Stomach (tissue), 9 donors: ENCODE data around the gene MARCHF11. TPM values are rescaled to one million over a fixed set of nuclear protein-coding genes. Genes with fewer than 3 reads are reported as not detected.

Source experiments
- DNase-seq, 2 donors: peaks; one replicate each; pipeline versions ENCODE4 v3.0.0 to v3.0.0-alpha.2; 2013 to 2019
- H3K27ac ChIP-seq, 5 donors: fragments of 200-600 bp in 4 of 5; sonication (generic) in 4 of 5; one replicate each; pipeline ENCODE4 v1.5.1; 2013 to 2019; ENCODE audit warnings: mild to moderate bottlenecking in 1 of 5, moderate library complexity in 1 of 5
- H3K27me3 ChIP-seq, 3 donors: fragments of 200-600 bp; sonication (generic); one replicate each; pipeline ENCODE4 v1.5.1; 2017 to 2019; ENCODE audit warnings: mixed run types in 1 of 3
- H3K36me3 ChIP-seq, 4 donors: fragments of 200-600 bp; sonication (generic); 1 replicate in 3 of 4; 2 replicates in 1 of 4; pipeline ENCODE4 v1.5.1; 2016 to 2019
- H3K4me1 ChIP-seq, 4 donors: fragments of 200-600 bp; sonication (generic); one replicate each; pipeline ENCODE4 v1.5.1; 2016 to 2019
- H3K4me3 ChIP-seq, 4 donors: fragments of 200-600 bp; sonication (generic) in 3 of 4; one replicate each; pipeline ENCODE4 v1.5.1; 2016 to 2019; ENCODE audit warnings: mild to moderate bottlenecking in 1 of 4
- H3K9me3 ChIP-seq, 4 donors: fragments of 200-600 bp; sonication (generic); one replicate each; pipeline ENCODE4 v1.5.1; 2016 to 2019
- CTCF ChIP-seq, 7 experiments: fragments of 450-650 bp in 4 of 7; fragments of 200-600 bp in 3 of 7; sonication (generic) in 3 of 7; IDR thresholded peaks; one replicate each; pipeline ENCODE4 v1.5.1; 2016 to 2019; ENCODE audit warnings: antibody characterized with exemption in 7 of 7, control low read depth in 2 of 7, mild to moderate bottlenecking in 1 of 7
- EP300 ChIP-seq: sonication (generic); formaldehyde crosslinking; IDR thresholded peaks from one replicate; pipeline ENCODE4 v1.6.1; 2017; ENCODE audit warnings: antibody characterized with exemption
- POLR2A ChIP-seq, 4 donors: fragments of 450-650 bp; IDR thresholded peaks; one replicate each; pipeline ENCODE4 v1.6.1; 2016; ENCODE audit warnings: antibody characterized with exemption in 4 of 4, control low read depth in 2 of 4, mild to moderate bottlenecking in 1 of 4, moderate library complexity in 1 of 4
- POLR2AphosphoS5 ChIP-seq, 3 donors: sonication (generic); formaldehyde crosslinking; IDR thresholded peaks; one replicate each; pipeline ENCODE4 v1.6.1; 2016; ENCODE audit warnings: antibody characterized with exemption in 3 of 3
- WGBS, 5 donors: extraction: QIAGEN DNeasy Blood & Tissue Kit in 3 of 5; methylation state at CpG; one replicate each; pipeline versions ENCODE4 v1.1.5 to v1.1.7; 2013 to 2018; 5-methylcytosine and 5-hydroxymethylcytosine counted together
- intact Hi-C: fragments of 100-400 bp; cut with DNase I; formaldehyde crosslinking; loops from one replicate; pipeline ENCODE4 v1.15.1; 2023; ENCODE audit warnings: low total_unique reads
- polyA plus RNA-seq, 3 donors: library from polyadenylated mRNA; stranded (reverse); fragments of 200-250 nt; gene quantifications; one replicate each; pipeline ENCODE4 v1.2.3, GENCODE V29; 2013
- total RNA-seq, 5 donors: library from RNA; depleted of rRNA; stranded (reverse); fragments of >200 nt; gene quantifications; one replicate each; pipeline versions ENCODE4 v1.1.0 to v1.2.3, GENCODE V29; 2014 to 2016
- donor health status: healthy with polysubstance abuse.
- donor health status: Bipolar disorder and iron deficiency.
- donor health status: healthy.

MARCHF11 gene
- total and polyA plus RNA-seq, 8 donors = not detected

GRCh38 chr5:16134204-16134603 lies 45.4 kb downstream of the MARCHF11 start:
- H3K4me1 ChIP-seq = no peaks in the 10 kb centered on the region
- TF ChIP-seq POLR2A (IDR thresholded peaks at IDR 0.05) (no peak), CTCF (IDR thresholded peaks at IDR 0.05) (no peak), POLR2AphosphoS5 (IDR thresholded peaks at IDR 0.05) (no peak), EP300 (no peak)
- H3K27ac ChIP-seq = no peak overlapping the region
- no peaks in the 10 kb centered on the region for H3K36me3 ChIP-seq
- WGBS, 5 donors = 70 to 84% (median 76%) methylated on average over 3 of the region's 3 CpGs
- peaks cover 3 to 23% (median 15%) of the 10 kb centered on the region in 4 donors for H3K9me3 ChIP-seq
- no peaks in the 10 kb centered on the region for H3K27me3 ChIP-seq
- DNase-seq = no peak
- H3K4me3 ChIP-seq = no peak overlapping the region
- intact Hi-C loops = no loop called here

GRCh38 chr5:16131878-16132277 lies 47.7 kb downstream of the MARCHF11 start:
- intact Hi-C loops = no loop called here
- DNase-seq = no peak
- H3K27ac ChIP-seq = no peak overlapping the region
- H3K9me3 ChIP-seq = peaks cover 0 to under 1% (median 0%) of the 10 kb centered on the region in 4 donors
- no peak for TF ChIP-seq POLR2AphosphoS5 (IDR thresholded peaks at IDR 0.05)
- no peak for TF ChIP-seq EP300
- TF ChIP-seq POLR2A (IDR thresholded peaks at IDR 0.05) = no peak
- no peak for TF ChIP-seq CTCF (IDR thresholded peaks at IDR 0.05)
- no peak overlapping the region for H3K4me3 ChIP-seq
- 80 to 85% (median 84%) methylated on average over 5 of the region's 5 CpGs for WGBS, 5 donors
- H3K27me3 ChIP-seq = peaks cover 0 to 4% (median 0%) of the 10 kb centered on the region in 3 donors
- no peaks in the 10 kb centered on the region for H3K4me1 ChIP-seq
- H3K36me3 ChIP-seq = no peaks in the 10 kb centered on the region

- no peak for DNase-seq
- TF ChIP-seq EP300 (no peak), CTCF (IDR thresholded peaks at IDR 0.05) (no peak), POLR2A (IDR thresholded peaks at IDR 0.05) (no peak), POLR2AphosphoS5 (IDR thresholded peaks at IDR 0.05) (no peak)
- 74 to 82% (median 78%) methylated on average over 5 of the region's 5 CpGs for WGBS, 5 donors
- Histone ChIP-seq H3K4me3 (no peak overlapping the region), H3K36me3 (no peaks in the 10 kb centered on the region), H3K27me3 (peaks cover 0 to 4% (median 0%) of the 10 kb centered on the region in 3 donors), H3K9me3 (no peaks in the 10 kb centered on the region), H3K27ac (no peak overlapping the region), H3K4me1 (no peaks in the 10 kb centered on the region)
- intact Hi-C loops = no loop called here
Measured at GRCh38 chr5:16128944-16129343, 50.6 kb downstream of the MARCHF11 start.

GRCh38 chr5:16127865-16128544 lies 51.6 kb downstream of the MARCHF11 start:
- no peak overlapping the region for H3K4me3 ChIP-seq
- H3K4me1 ChIP-seq = no peaks in the 10 kb centered on the region
- no peaks in the 10 kb centered on the region for H3K36me3 ChIP-seq
- peaks cover 0 to 4% (median 0%) of the 10 kb centered on the region in 3 donors for H3K27me3 ChIP-seq
- H3K9me3 ChIP-seq = no peaks in the 10 kb centered on the region
- TF ChIP-seq POLR2AphosphoS5 (IDR thresholded peaks at IDR 0.05) (no peak), CTCF (IDR thresholded peaks at IDR 0.05) (no peak), POLR2A (IDR thresholded peaks at IDR 0.05) (no peak), EP300 (no peak)
- intact Hi-C loops = no loop called here
- 45 to 58% (median 55%) methylated on average over 4 of the region's 4 CpGs for WGBS, 5 donors
- H3K27ac ChIP-seq = no peak overlapping the region
- no peak for DNase-seq
